HG03442 (cell line): ENCODE results near the gene RMI2.
A peak's percentile ranks its signal among the peaks of the same experiment; 100 is the strongest.
"Not testable (repeated sequence)": the region's sequence is repeated elsewhere in the genome, so short reads cannot be mapped to it uniquely, and the experiment has no call there.

ENCODE experiments used
- ATAC-seq: cut with Tn5 transposase; IDR thresholded peaks from one replicate; pipeline ENCODE4 v1.9.1; 2021; ENCODE audit warnings: mild to moderate bottlenecking, moderate library complexity; ENCODE audit not compliant: unreplicated experiment

The RMI2 gene

GRCh38 chr16:11350921-11351335 is 5.7 kb downstream of the RMI2 start:
- ATAC-seq, result no peak

- no peak for ATAC-seq
These were observed 7.9 kb downstream of the RMI2 start for GRCh38 chr16:11353158-11353557.

DNA sequence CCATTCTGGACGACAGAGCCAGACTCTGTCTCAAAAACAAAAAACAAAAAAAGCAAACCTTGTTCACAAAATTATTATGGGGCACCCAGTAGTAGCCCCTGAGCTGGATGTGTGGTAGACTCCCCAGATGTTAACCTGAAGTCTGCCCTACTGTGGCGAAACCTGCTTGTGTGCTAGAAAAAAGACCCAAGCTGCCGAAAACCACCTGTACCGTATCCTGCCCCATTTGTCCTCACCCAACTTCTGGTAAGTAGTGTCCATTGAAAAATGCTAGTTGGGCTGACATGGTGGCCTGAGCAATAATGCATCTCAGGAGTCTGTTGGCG is 9.1 kb downstream of the RMI2 start:
- peak; percentile 20 for ATAC-seq

GRCh38 chr16:11354733-11355574 is 9.7 kb downstream of the RMI2 start:
- ATAC-seq, result peak; percentile 60

DNA sequence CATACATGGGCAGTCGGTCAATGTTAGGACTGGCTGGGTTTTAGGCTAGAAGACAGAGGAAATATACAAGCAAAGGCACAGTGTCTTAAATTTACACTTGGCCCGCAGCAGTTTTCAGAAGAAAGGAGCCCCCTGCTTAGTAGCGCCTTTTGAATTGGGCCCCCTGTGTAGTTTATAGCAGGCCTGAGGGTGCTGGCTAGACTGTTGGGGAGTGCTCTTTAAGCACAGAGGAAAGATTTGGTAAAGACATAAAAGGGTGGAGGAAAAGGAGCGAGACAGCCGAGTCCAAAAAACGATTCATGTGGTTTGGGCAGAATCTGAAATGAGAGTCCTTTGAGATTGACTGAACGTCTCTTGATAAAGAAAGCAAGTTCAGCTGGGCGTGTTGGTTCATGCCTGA is 10.6 kb downstream of the RMI2 start:
- no peak for ATAC-seq

GRCh38 chr16:11356573-11357331 is 11.5 kb downstream of the RMI2 start:
- no peak for ATAC-seq

- ATAC-seq, result no peak
These were observed 13.3 kb downstream of the RMI2 start for GRCh38 chr16:11358531-11358930.

- ATAC-seq, result no peak
These were observed 14.1 kb downstream of the RMI2 start for GRCh38 chr16:11359370-11359769.

- no peak for ATAC-seq
These were observed 15.5 kb downstream of the RMI2 start for GRCh38 chr16:11360641-11361373.

- no peak for ATAC-seq
These were observed 16.6 kb downstream of the RMI2 start for GRCh38 chr16:11361701-11362451.

DNA sequence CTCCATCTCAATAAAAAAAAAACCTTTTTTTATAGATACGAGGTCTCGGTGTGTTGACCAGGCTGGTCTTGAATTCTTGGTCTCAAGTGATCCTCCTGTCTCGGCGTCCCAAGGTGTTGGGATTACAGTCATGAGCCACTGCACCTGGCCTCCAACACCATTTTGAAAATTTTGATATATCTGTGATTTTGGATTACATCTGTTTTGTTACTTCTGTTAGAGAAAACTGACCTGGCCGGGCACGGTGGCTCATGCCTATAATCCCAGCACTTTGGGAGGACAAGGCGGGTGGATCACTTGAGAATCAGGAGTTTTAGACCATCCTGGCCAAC is 18.6 kb downstream of the RMI2 start:
- ATAC-seq, result no peak

GRCh38 chr16:11367483-11367906 is 22.2 kb downstream of the RMI2 start:
- ATAC-seq, result no peak

- ATAC-seq, result no peak
These were observed 25.0 kb downstream of the RMI2 start for GRCh38 chr16:11370084-11370931.

GRCh38 chr16:11370932-11371279 is 25.6 kb downstream of the RMI2 start:
- not testable (repeated sequence) for ATAC-seq

DNA sequence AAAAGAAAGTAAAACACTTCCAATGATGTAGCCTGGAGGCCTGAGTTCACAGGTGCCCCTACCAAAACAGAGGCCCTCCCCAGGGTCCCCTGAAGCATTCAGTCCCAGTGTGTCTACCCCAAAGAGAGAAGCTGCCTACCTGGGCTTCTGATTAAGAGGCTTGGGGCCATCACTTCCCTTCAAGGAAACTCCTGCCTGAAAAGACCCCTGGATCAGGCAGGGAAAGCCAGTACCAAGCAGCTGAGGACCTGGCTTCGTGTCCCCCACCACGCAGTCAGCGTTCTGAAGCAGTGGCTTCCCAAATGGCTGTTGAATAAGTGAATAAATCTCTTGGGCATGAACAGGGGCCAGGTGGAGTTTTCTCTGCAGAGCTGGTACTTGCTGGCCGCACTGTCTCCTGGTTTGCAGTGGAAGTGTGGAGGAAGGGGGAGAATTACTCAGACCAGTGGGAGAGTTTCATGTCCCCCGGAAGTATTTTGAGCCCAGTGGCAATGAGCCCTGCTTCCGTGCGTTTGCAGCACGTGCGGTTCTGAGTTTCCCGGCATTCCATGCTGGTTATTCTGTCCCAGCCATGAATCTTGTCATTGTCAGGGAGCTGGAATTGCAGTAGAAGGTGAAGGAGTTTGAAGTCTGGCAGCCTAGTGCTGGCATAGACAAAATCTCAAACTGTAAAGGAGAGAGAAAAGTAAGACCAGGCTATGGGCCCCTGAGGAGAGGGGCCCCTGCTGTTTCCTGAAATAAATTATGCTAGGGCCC is 27.0 kb downstream of the RMI2 start:
- ATAC-seq, result no peak

DNA sequence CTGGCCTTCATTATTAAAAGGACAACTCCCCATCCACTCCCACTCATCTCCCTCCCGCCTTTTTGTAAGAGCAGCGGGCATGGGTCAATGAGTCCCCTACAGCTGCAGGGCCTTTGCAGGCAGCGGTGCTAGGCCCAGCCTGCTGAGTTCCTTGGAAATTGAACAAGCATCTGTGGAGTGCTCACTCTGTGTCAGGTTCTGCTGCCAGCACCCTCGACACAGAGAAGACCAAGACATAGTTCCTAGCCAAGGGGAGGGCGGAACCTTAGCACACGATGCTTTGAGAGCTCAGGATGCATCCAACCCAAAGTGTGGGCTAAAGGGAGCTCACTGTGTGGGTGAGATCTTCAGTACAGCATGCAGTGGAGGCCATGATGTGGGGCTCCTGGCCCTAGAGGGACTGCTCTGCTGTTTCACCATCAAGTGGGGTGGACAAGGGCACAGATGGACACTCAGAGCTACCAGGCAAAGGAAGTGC is 27.6 kb downstream of the RMI2 start:
- no peak for ATAC-seq

DNA sequence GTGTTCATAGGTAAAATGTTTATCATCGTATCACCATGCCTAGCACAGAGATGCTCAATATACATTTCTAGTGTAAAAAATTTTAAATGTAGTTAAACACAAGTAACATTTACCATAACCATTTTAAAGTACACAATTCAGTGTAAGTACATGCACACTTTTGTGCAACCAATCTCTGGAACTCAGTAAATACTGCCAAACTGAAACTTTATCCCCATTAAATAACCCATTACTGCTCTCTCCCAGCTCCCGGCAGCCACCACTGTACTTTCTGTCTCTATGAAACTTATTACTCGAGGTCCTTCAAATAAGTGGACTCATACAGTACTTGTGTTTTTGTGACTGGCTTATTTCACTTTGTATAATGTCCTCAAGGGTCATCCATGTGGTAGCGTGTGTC is 29.0 kb downstream of the RMI2 start:
- no peak for ATAC-seq

DNA sequence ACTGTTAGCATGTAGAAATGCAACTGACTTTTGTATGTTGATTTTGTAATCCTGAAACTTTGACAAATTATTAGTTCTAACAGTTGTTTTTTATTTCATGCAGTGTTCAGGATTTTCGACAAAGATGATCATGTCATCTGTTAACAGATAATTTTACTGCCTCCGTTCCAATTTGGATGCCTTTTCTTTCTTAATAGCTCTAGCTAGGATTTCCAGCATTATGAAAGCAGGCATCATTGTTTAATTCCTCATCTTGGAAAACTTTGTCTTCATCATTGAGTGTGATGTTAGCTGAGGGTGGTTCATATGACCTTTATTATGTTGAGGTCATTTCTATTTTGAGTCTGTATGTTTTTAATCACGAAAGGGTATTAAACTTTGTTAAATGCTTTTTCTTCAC is 31.9 kb downstream of the RMI2 start:
- no peak for ATAC-seq

DNA sequence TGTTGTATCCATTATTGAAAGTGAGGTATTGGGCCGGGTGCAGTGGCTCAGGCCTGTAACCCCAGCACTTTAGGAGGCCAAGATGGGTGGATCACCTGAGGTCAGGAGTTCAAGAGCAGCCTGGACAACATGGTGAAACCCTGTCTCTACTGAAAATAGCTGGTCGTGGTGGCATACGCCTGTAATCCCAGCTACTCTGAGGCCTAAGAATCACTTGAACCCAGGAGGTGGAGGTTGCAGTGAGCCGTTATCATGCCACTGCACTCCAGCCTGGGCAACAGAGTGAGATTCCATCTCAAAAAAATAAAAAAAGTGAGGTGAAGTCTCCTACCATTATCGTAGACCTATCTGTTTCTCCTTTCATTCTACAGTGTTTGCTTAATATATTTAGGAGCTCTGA is 33.7 kb downstream of the RMI2 start:
- ATAC-seq, result not testable (repeated sequence)
